Esophagus muscularis mucosa (tissue), 4 donors: ENCODE data around the gene GLI3. TPM values are rescaled to one million over a fixed set of nuclear protein-coding genes. Genes with fewer than 3 reads are reported as not detected.

Experiments
- DNase-seq: peaks from one replicate; pipeline ENCODE4 v3.0.0-alpha.2; 2017; ENCODE audit errors: extremely low spot score
- H3K27ac ChIP-seq, 4 donors: fragments of 200-600 bp; sonication (generic); replicated peaks in 1 of 4; 1 replicate in 3 of 4; 2 replicates in 1 of 4; pipeline ENCODE4 v1.5.1; 2016 to 2019; ENCODE audit warnings: mild to moderate bottlenecking in 1 of 4
- H3K27me3 ChIP-seq, 4 donors: fragments of 200-600 bp; sonication (generic); one replicate each; pipeline versions ENCODE4 v1.5.1 to v1.6.0; 2016 to 2019
- H3K36me3 ChIP-seq, 4 donors: fragments of 200-600 bp; sonication (generic); one replicate each; pipeline ENCODE4 v1.5.1; 2016 to 2019
- H3K4me1 ChIP-seq, 4 donors: fragments of 200-600 bp; sonication (generic); one replicate each; pipeline ENCODE4 v1.5.1; 2016 to 2019
- H3K4me3 ChIP-seq, 4 donors: fragments of 200-600 bp; sonication (generic); 1 replicate in 2 of 4; 2 replicates in 2 of 4; pipeline ENCODE4 v1.5.1; 2016 to 2019; ENCODE audit warnings: mild to moderate bottlenecking in 4 of 4, moderate library complexity in 1 of 4
- H3K9me3 ChIP-seq, 4 donors: fragments of 200-600 bp; sonication (generic); 1 replicate in 3 of 4; 2 replicates in 1 of 4; pipeline ENCODE4 v1.5.1; 2016 to 2019
- EP300 ChIP-seq: sonication (generic); formaldehyde crosslinking; IDR thresholded peaks from one replicate; pipeline ENCODE4 v1.6.1; 2017; ENCODE audit warnings: antibody characterized with exemption
- POLR2A ChIP-seq: fragments of 450-650 bp; IDR thresholded peaks from one replicate; pipeline ENCODE4 v1.6.1; 2017; ENCODE audit warnings: antibody characterized with exemption, moderate library complexity, mild to moderate bottlenecking, low read depth
- POLR2AphosphoS5 ChIP-seq, 2 donors: sonication (generic); formaldehyde crosslinking; IDR thresholded peaks; one replicate each; pipeline ENCODE4 v1.6.1; 2017; ENCODE audit warnings: antibody characterized with exemption in 2 of 2
- WGBS: methylation state at CpG from one replicate; pipeline ENCODE4 v1.1.5; 2018; 5-methylcytosine and 5-hydroxymethylcytosine counted together
- intact Hi-C: fragments of 100-400 bp; cut with DNase I; formaldehyde crosslinking; loops from one replicate; pipeline ENCODE4 v1.15.1; 2023
- total RNA-seq, 4 donors: library from RNA; depleted of rRNA; stranded (reverse); fragments of >200 nt; gene quantifications; one replicate each; pipeline versions ENCODE4 v1.1.0 to v1.2.1, GENCODE V29; 2016
- TF ChIP-seq, protein P1 (sequence below), 3 experiments: fragments of 200-600 bp in 2 of 3; fragments of 450-650 bp in 1 of 3; sonication (generic) in 2 of 3; IDR thresholded peaks; one replicate each; pipeline ENCODE4 v1.5.1; 2017 to 2019; ENCODE audit warnings: antibody characterized with exemption in 3 of 3, mild to moderate bottlenecking in 2 of 3, moderate library complexity in 1 of 3

The GLI3 gene
- total RNA-seq, 4 donors from 2014 or later, result 11.7 to 17.8 (median 13.3) TPM

DNA sequence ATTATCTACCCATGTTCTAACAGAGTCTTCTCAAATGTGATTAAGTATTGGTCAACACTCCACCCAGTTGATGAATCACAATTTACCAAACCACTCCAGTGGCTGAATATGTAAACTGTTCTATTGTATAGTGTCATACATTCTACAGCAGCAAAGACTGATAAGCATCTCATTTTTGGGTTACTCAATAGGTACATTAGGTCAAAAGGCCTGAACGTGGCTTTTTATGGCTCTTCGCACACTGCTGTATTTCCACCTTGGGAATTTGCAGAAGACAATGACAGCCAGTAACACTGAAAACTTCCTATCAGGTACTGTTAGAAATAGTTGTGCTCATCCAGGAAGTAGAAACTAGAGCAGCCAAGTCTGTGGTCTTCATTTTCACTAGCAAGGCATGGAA is 166.9 kb downstream of the GLI3 start:
- intact Hi-C loops, result no loop called here
- TF ChIP-seq EP300, result no peak
- TF ChIP-seq, protein P1, sequence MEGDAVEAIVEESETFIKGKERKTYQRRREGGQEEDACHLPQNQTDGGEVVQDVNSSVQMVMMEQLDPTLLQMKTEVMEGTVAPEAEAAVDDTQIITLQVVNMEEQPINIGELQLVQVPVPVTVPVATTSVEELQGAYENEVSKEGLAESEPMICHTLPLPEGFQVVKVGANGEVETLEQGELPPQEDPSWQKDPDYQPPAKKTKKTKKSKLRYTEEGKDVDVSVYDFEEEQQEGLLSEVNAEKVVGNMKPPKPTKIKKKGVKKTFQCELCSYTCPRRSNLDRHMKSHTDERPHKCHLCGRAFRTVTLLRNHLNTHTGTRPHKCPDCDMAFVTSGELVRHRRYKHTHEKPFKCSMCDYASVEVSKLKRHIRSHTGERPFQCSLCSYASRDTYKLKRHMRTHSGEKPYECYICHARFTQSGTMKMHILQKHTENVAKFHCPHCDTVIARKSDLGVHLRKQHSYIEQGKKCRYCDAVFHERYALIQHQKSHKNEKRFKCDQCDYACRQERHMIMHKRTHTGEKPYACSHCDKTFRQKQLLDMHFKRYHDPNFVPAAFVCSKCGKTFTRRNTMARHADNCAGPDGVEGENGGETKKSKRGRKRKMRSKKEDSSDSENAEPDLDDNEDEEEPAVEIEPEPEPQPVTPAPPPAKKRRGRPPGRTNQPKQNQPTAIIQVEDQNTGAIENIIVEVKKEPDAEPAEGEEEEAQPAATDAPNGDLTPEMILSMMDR (IDR thresholded peaks at IDR 0.05), result no peak
- TF ChIP-seq POLR2A, result no peak
- no peak for TF ChIP-seq POLR2AphosphoS5 (IDR thresholded peaks at IDR 0.05)
- Histone ChIP-seq H3K4me1 (peaks cover 0 to 32% (median 24%) of the 10 kb centered on the region in 4 donors), H3K9me3 (no peaks in the 10 kb centered on the region), H3K36me3 (peaks cover 0 to 6% (median 0%) of the 10 kb centered on the region in 4 donors), H3K4me3 (no peak overlapping the region), H3K27ac (no peak overlapping the region), H3K27me3 (no peaks in the 10 kb centered on the region)
- 94% methylated on average over 2 of the region's 2 CpGs for WGBS
- DNase-seq, result no peak

DNA sequence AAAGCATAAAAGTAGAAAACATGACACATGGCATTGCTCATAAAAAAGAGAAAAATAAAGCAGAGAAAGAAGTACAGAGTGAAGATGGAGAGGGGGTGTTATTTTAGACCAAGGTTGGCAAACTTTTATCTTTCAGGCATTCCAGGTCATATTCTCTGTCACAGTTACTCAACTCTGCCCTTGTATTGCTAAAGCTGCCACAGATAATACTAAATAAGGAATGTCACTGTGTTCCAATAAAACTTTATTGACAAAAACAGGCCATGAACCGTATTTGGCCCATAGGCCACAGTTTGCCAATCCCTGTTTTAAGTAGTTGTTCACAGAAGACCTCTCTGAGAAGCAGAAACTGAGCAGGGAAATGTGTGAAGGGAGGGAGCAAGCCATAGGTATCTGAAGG is 167.4 kb downstream of the GLI3 start:
- Histone ChIP-seq H3K4me3 (no peak overlapping the region), H3K9me3 (no peaks in the 10 kb centered on the region), H3K27ac (no peak overlapping the region), H3K4me1 (peaks cover 0 to 32% (median 24%) of the 10 kb centered on the region in 4 donors), H3K36me3 (peaks cover 0 to 3% (median 0%) of the 10 kb centered on the region in 4 donors), H3K27me3 (no peaks in the 10 kb centered on the region)
- TF ChIP-seq, protein P1 (IDR thresholded peaks at IDR 0.05), result no peak
- TF ChIP-seq POLR2AphosphoS5 (IDR thresholded peaks at IDR 0.05), result no peak
- TF ChIP-seq POLR2A, result no peak
- TF ChIP-seq EP300, result no peak
- intact Hi-C loops, result no loop called here
- no peak for DNase-seq
- 100% methylated on average over 1 of the region's 1 CpG for WGBS

DNA sequence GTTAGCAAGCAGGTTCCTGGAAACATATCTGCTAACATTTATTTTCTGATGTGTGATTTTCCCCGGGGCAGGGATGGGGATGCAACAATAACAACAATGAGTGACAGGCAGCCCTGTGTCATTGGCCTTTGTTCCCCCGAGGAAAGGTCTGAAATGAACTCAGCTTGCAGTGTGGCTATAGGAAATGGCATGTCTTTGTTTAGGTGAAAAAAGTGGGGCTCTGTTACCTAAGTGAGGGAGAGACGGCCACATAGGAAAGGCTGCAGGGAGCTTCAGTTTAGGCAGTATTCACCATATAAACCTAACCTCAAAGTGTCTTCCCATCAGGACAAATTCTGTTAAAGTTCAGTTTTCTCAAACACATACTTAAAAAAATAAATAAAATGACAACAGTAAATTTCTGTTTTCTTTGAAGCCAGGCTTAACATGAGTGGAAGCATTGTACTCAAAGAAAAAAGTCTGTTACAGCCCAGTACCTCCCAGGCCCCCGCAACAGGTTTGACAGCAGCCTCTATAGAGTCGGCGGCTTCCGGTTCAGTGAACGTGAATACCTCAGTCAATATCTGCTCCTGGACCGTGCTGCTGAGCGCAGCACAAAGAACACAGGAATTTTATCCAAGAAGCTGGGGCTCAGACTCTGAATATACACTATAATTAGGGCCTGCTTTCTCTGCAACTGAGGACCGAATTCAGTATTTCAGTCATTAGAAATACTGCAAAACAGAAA is 168.3 kb downstream of the GLI3 start:
- Histone ChIP-seq H3K36me3 (no peaks in the 10 kb centered on the region), H3K9me3 (no peaks in the 10 kb centered on the region), H3K4me1 (peaks cover 0 to 32% (median 24%) of the 10 kb centered on the region in 4 donors), H3K27me3 (no peaks in the 10 kb centered on the region), H3K27ac (no peak overlapping the region), H3K4me3 (no peak overlapping the region)
- intact Hi-C loops, result no loop called here
- WGBS, result 76% methylated on average over 11 of the region's 11 CpGs
- TF ChIP-seq, protein P1 (IDR thresholded peaks at IDR 0.05), result no peak
- no peak for TF ChIP-seq POLR2A
- TF ChIP-seq EP300, result no peak
- TF ChIP-seq POLR2AphosphoS5 (IDR thresholded peaks at IDR 0.05), result no peak
- no peak for DNase-seq

DNA sequence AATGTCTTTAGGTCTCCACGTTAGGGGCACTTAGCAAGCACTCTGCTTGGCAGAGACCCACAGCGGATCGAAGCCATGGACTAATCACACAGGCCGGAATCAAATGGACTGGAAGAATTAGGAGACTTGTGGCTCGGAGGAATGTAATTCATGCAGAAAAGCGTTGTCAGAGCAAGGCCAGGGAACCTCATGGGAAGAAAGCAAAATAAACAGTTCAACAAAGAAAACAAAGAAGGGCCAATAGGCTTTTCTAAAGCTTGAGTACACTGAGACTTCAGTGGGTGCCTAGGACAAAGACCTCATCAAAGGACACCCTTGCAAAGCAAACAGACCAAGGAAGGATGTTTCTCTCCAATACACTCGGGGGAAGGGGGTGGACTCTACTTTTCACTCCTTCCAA is 171.1 kb downstream of the GLI3 start:
- TF ChIP-seq POLR2A, result no peak
- no peak for TF ChIP-seq POLR2AphosphoS5 (IDR thresholded peaks at IDR 0.05)
- TF ChIP-seq, protein P1 (IDR thresholded peaks at IDR 0.05), result no peak
- no peaks in the 10 kb centered on the region for H3K9me3 ChIP-seq
- no peaks in the 10 kb centered on the region for H3K27me3 ChIP-seq
- H3K36me3 ChIP-seq, result no peaks in the 10 kb centered on the region
- 73% methylated on average over 7 of the region's 7 CpGs for WGBS
- no peak for DNase-seq
- intact Hi-C loops, result no loop called here
- peaks cover 0 to 29% (median 17%) of the 10 kb centered on the region in 4 donors for H3K4me1 ChIP-seq
- H3K27ac ChIP-seq, result no peak overlapping the region
- H3K4me3 ChIP-seq, result no peak overlapping the region

DNA sequence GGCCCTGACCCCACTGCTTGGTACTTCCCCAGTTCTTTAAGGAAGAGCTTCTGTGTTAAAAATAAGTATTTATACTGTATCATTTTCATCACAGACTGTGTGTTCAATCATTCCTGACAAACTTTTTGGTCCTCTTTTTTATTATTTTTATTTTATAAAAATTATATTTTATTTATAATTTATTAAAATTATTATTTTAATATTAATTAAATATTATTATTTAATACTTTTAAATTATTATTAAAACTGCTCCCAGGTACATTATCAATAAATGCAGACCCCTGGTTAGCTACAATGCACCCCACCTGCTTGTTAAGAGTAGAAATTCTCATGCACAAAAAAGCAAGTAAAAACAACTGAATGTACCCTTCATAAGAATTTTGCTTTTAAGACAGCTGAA is 172.0 kb downstream of the GLI3 start:
- Histone ChIP-seq H3K4me1 (peaks cover 0 to 27% (median 8%) of the 10 kb centered on the region in 4 donors), H3K27me3 (no peaks in the 10 kb centered on the region), H3K4me3 (no peak overlapping the region), H3K9me3 (no peaks in the 10 kb centered on the region), H3K27ac (no peak overlapping the region), H3K36me3 (no peaks in the 10 kb centered on the region)
- intact Hi-C loops, result no loop called here
- DNase-seq, result no peak
- TF ChIP-seq EP300 (no peak), POLR2AphosphoS5 (IDR thresholded peaks at IDR 0.05) (no peak), POLR2A (no peak)
- TF ChIP-seq, protein P1 (IDR thresholded peaks at IDR 0.05), result no peak
